Vagina (tissue), 2 donors: ENCODE data around the gene PLIN1. TPM values are rescaled to one million over a fixed set of nuclear protein-coding genes. Genes with fewer than 3 reads are reported as not detected.
A peak's percentile ranks its signal among the peaks of the same experiment; 100 is the strongest.

Experiments used
- DNase-seq, 2 donors: peaks; one replicate each; pipeline ENCODE4 v3.0.0-alpha.2; 2017; ENCODE audit errors: extremely low spot score in 2 of 2
- H3K27ac ChIP-seq: fragments of 200-600 bp; sonication (generic); one replicate; pipeline ENCODE4 v1.5.1; 2019
- H3K27me3 ChIP-seq: fragments of 200-600 bp; sonication (generic); one replicate; pipeline ENCODE4 v1.5.1; 2019
- H3K36me3 ChIP-seq, 2 donors: fragments of 200-600 bp; sonication (generic); one replicate each; pipeline ENCODE4 v1.5.1; 2017 to 2019
- H3K4me1 ChIP-seq: fragments of 200-600 bp; sonication (generic); one replicate; pipeline ENCODE4 v1.5.1; 2019
- H3K4me3 ChIP-seq, 2 donors: fragments of 200-600 bp; sonication (generic); 1 replicate in 1 of 2; 2 replicates in 1 of 2; pipeline ENCODE4 v1.5.1; 2016 to 2019
- H3K9me3 ChIP-seq: fragments of 200-600 bp; sonication (generic); one replicate; pipeline ENCODE4 v1.5.1; 2019
- POLR2A ChIP-seq, 2 donors: fragments of 450-650 bp; IDR thresholded peaks; one replicate each; pipeline ENCODE4 v1.6.1; 2017; ENCODE audit warnings: antibody characterized with exemption in 2 of 2, mild to moderate bottlenecking in 2 of 2, moderate library complexity in 2 of 2
- POLR2AphosphoS5 ChIP-seq, 2 donors: sonication (generic); formaldehyde crosslinking; IDR thresholded peaks; one replicate each; pipeline ENCODE4 v1.9.0; 2017; ENCODE audit warnings: antibody characterized with exemption in 2 of 2, mild to moderate bottlenecking in 2 of 2, low read depth in 1 of 2; ENCODE audit not compliant: insufficient read depth in 1 of 2
- intact Hi-C: fragments of 100-400 bp; cut with DNase I; formaldehyde crosslinking; loops from one replicate; pipeline ENCODE4 v1.15.1; 2023
- total RNA-seq: library from RNA; depleted of rRNA; stranded (reverse); fragments of >200 nt; gene quantifications from one replicate; pipeline ENCODE4 v1.2.3, GENCODE V29; 2016
- TF ChIP-seq, protein P1 (sequence below), 3 experiments: fragments of 450-650 bp in 2 of 3; fragments of 200-600 bp in 1 of 3; sonication (generic) in 1 of 3; IDR thresholded peaks; one replicate each; pipeline ENCODE4 v1.5.1; 2017 to 2019; ENCODE audit warnings: antibody characterized with exemption in 3 of 3, mild to moderate bottlenecking in 2 of 3, moderate library complexity in 2 of 3

PLIN1 gene
- total RNA-seq, 1 donor from 2014 or later, result 53.3 TPM

DNA sequence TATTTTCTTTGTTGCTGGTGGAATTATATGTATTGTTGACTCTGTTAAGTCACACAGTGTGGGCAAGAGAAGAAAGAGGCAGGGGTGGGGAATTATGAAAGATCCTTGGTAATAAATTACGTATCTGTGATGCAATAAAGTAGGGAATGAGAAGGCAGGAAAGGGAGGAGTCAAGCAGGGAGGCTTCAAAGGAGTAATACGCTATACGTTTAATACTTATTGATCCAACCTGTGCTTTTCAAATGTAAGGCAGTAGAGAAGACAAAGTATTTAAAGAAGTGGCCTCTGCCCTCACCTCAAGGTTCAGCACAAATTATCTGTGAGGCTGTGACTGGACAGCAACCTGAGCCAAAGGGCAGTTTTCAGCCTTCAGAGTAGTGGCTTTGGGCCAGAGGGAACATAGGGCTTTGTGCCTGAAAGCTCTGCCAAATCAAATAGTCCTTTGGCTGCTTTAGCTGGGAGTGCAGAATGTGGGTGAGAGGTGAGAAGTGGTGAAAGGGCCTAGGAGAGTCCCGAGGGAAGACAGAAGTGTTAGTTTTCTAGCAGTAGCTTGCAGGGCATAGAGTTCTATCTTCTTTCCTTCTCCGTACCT is 1.2 kb upstream of the PLIN1 start:
- no peak overlapping the region for H3K4me3 ChIP-seq
- H3K4me1 ChIP-seq, result peaks cover 13% of the 10 kb centered on the region
- peak in 1 of 2 donors; percentile 40 for TF ChIP-seq POLR2AphosphoS5 (IDR thresholded peaks at IDR 0.05; ENCODE audit: insufficient read depth in 1 of 2, low read depth in 1 of 2)
- TF ChIP-seq, protein P1, sequence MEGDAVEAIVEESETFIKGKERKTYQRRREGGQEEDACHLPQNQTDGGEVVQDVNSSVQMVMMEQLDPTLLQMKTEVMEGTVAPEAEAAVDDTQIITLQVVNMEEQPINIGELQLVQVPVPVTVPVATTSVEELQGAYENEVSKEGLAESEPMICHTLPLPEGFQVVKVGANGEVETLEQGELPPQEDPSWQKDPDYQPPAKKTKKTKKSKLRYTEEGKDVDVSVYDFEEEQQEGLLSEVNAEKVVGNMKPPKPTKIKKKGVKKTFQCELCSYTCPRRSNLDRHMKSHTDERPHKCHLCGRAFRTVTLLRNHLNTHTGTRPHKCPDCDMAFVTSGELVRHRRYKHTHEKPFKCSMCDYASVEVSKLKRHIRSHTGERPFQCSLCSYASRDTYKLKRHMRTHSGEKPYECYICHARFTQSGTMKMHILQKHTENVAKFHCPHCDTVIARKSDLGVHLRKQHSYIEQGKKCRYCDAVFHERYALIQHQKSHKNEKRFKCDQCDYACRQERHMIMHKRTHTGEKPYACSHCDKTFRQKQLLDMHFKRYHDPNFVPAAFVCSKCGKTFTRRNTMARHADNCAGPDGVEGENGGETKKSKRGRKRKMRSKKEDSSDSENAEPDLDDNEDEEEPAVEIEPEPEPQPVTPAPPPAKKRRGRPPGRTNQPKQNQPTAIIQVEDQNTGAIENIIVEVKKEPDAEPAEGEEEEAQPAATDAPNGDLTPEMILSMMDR (IDR thresholded peaks at IDR 0.05), result no peak
- no peaks in the 10 kb centered on the region for H3K36me3 ChIP-seq
- no peaks in the 10 kb centered on the region for H3K27me3 ChIP-seq
- DNase-seq, result no peak
- H3K9me3 ChIP-seq, result no peaks in the 10 kb centered on the region
- H3K27ac ChIP-seq, result no peak overlapping the region
- intact Hi-C loops, result no loop called here

- intact Hi-C loops, result loop anchor here (5.0 kb wide), 1 partner anchor 495 kb away; no protein-coding TSS in a partner anchor
- Histone ChIP-seq H3K4me3 (no peak overlapping the region), H3K36me3 (no peaks in the 10 kb centered on the region), H3K27me3 (no peaks in the 10 kb centered on the region), H3K4me1 (peaks cover 13% of the 10 kb centered on the region), H3K27ac (no peak overlapping the region), H3K9me3 (no peaks in the 10 kb centered on the region)
- no peak for TF ChIP-seq POLR2AphosphoS5 (IDR thresholded peaks at IDR 0.05; ENCODE audit: insufficient read depth in 1 of 2, low read depth in 1 of 2)
- TF ChIP-seq POLR2A (IDR thresholded peaks at IDR 0.05), result no peak
- TF ChIP-seq, protein P1 (IDR thresholded peaks at IDR 0.05), result no peak
- no peak for DNase-seq
These were observed 1.8 kb downstream of the PLIN1 start for GRCh38 chr15:89677381-89677780.

GRCh38 chr15:89675606-89676005 is 3.6 kb downstream of the PLIN1 start:
- no peaks in the 10 kb centered on the region for H3K36me3 ChIP-seq
- H3K4me1 ChIP-seq, result peaks cover 12% of the 10 kb centered on the region
- no peak overlapping the region for H3K27ac ChIP-seq
- no peak overlapping the region for H3K4me3 ChIP-seq
- H3K9me3 ChIP-seq, result no peaks in the 10 kb centered on the region
- intact Hi-C loops, result loop anchor here (5.0 kb wide), 1 partner anchor 497 kb away; no protein-coding TSS in a partner anchor
- no peak for DNase-seq
- TF ChIP-seq, protein P1 (IDR thresholded peaks at IDR 0.05), result no peak
- TF ChIP-seq POLR2A (IDR thresholded peaks at IDR 0.05) (no peak), POLR2AphosphoS5 (IDR thresholded peaks at IDR 0.05; ENCODE audit: insufficient read depth in 1 of 2, low read depth in 1 of 2) (no peak)
- H3K27me3 ChIP-seq, result no peaks in the 10 kb centered on the region

- Histone ChIP-seq H3K4me1 (peaks cover 8% of the 10 kb centered on the region), H3K36me3 (no peaks in the 10 kb centered on the region), H3K4me3 (no peak overlapping the region), H3K9me3 (no peaks in the 10 kb centered on the region), H3K27ac (no peak overlapping the region), H3K27me3 (no peaks in the 10 kb centered on the region)
- no peak for TF ChIP-seq POLR2AphosphoS5 (IDR thresholded peaks at IDR 0.05; ENCODE audit: insufficient read depth in 1 of 2, low read depth in 1 of 2)
- TF ChIP-seq POLR2A (IDR thresholded peaks at IDR 0.05), result no peak
- TF ChIP-seq, protein P1 (IDR thresholded peaks at IDR 0.05), result no peak
- intact Hi-C loops, result no loop called here
- DNase-seq, result no peak
These were observed 4.6 kb downstream of the PLIN1 start for GRCh38 chr15:89674526-89674925.

DNA sequence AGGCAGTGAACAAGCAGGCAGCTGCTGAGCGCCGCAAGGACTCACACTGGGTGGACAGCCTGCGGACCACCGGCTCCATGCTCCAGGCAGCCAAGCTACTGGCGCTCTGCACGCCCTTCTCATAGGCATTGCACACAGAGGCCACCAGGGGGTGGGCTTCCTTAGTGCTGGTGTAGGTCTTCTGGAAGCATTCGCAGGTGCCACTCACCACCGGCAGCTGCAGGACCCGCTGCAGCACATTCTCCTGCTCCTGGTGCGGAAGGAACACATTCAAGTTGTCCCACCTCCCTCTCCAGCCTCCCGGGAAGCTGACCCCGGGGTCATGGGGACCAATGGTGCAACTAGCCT is 6.0 kb downstream of the PLIN1 start:
- no peak overlapping the region for H3K27ac ChIP-seq
- H3K4me1 ChIP-seq, result peaks cover 8% of the 10 kb centered on the region
- H3K4me3 ChIP-seq, result no peak overlapping the region
- H3K9me3 ChIP-seq, result no peaks in the 10 kb centered on the region
- TF ChIP-seq POLR2AphosphoS5 (IDR thresholded peaks at IDR 0.05; ENCODE audit: insufficient read depth in 1 of 2, low read depth in 1 of 2), result no peak
- TF ChIP-seq, protein P1 (IDR thresholded peaks at IDR 0.05), result no peak
- TF ChIP-seq POLR2A (IDR thresholded peaks at IDR 0.05), result no peak
- intact Hi-C loops, result no loop called here
- H3K36me3 ChIP-seq, result no peaks in the 10 kb centered on the region
- H3K27me3 ChIP-seq, result no peaks in the 10 kb centered on the region
- no peak for DNase-seq
